GM18511 (cell line): ENCODE results near the gene SLC6A6.
"Not testable (repeated sequence)": the region's sequence is repeated elsewhere in the genome, so short reads cannot be mapped to it uniquely, and the experiment has no call there.

ENCODE experiments used
- ATAC-seq: cut with Tn5 transposase; IDR thresholded peaks from one replicate; pipeline ENCODE4 v1.9.1; 2021; ENCODE audit warnings: mild to moderate bottlenecking, moderate library complexity; ENCODE audit not compliant: unreplicated experiment

SLC6A6 gene

GRCh38 chr3:14397531-14397930, 4.9 kb upstream of the SLC6A6 start:
- ATAC-seq, result no peak

GRCh38 chr3:14397940-14398796, 4.2 kb upstream of the SLC6A6 start:
- no peak for ATAC-seq

GRCh38 chr3:14398797-14399106, 3.7 kb upstream of the SLC6A6 start:
- ATAC-seq, result no peak

- peak; percentile 0 for ATAC-seq
Observed at GRCh38 chr3:14401692-14402303, 608 bp upstream of the SLC6A6 start.

- no peak for ATAC-seq
Observed at GRCh38 chr3:14403619-14404155, 1.3 kb downstream of the SLC6A6 start.

GRCh38 chr3:14404186-14404585, 1.8 kb downstream of the SLC6A6 start:
- ATAC-seq, result no peak

GRCh38 chr3:14404631-14405359, 2.4 kb downstream of the SLC6A6 start:
- ATAC-seq, result no peak

- no peak for ATAC-seq
Observed at GRCh38 chr3:14405360-14406238, 3.2 kb downstream of the SLC6A6 start.

GRCh38 chr3:14406336-14406735, 3.9 kb downstream of the SLC6A6 start:
- ATAC-seq, result no peak

GRCh38 chr3:14406766-14407165, 4.4 kb downstream of the SLC6A6 start:
- ATAC-seq, result no peak

- ATAC-seq, result no peak
Observed at GRCh38 chr3:14407203-14407602, 4.8 kb downstream of the SLC6A6 start.

GRCh38 chr3:14409779-14410063, 7.3 kb downstream of the SLC6A6 start:
- ATAC-seq, result not testable (repeated sequence)

GRCh38 chr3:14410106-14410502, 7.7 kb downstream of the SLC6A6 start:
- ATAC-seq, result no peak

- no peak for ATAC-seq
Observed at GRCh38 chr3:14410503-14411165, 8.2 kb downstream of the SLC6A6 start.

- ATAC-seq, result no peak
Observed at GRCh38 chr3:14411166-14411526, 8.7 kb downstream of the SLC6A6 start.

GRCh38 chr3:14411988-14412387, 9.6 kb downstream of the SLC6A6 start:
- ATAC-seq, result no peak

GRCh38 chr3:14412831-14413380, 10.5 kb downstream of the SLC6A6 start:
- no peak for ATAC-seq

GRCh38 chr3:14413381-14414071, 11.1 kb downstream of the SLC6A6 start:
- no peak for ATAC-seq

- no peak for ATAC-seq
Observed at GRCh38 chr3:14414846-14415464, 12.5 kb downstream of the SLC6A6 start.
